CD4-positive, CD25-positive, alpha-beta regulatory T cell (primary cell): Measurements from ENCODE around the gene APCDD1L. TPM values are rescaled to one million over a fixed set of nuclear protein-coding genes. Genes with fewer than 3 reads are reported as not detected.
A peak's percentile ranks its signal among the peaks of the same experiment; 100 is the strongest.

Experiments used
- ATAC-seq, 2 donors: fragments of 150-1000 bp; cut with Tn5 transposase; one replicate each; pipeline ENCODE4 v1.10.0; 2021; ENCODE audit warnings: low read depth in 2 of 2, moderate number of reproducible peaks in 2 of 2, moderate library complexity in 1 of 2
- DNase-seq, 3 donors: peaks; one replicate each; pipeline versions ENCODE4 v3.0.0 to v3.0.0-alpha.2; 2012 to 2022; ENCODE audit warnings: mixed read lengths in 1 of 3
- H3K27ac ChIP-seq: one replicate; pipeline ENCODE4 v1.7.0; 2013; ENCODE audit warnings: mild to moderate bottlenecking, low read length; ENCODE audit not compliant: insufficient read depth, poor library complexity, severe bottlenecking
- H3K27me3 ChIP-seq: one replicate; pipeline ENCODE4 v1.7.0; 2013; ENCODE audit warnings: low read length; ENCODE audit not compliant: control insufficient read depth, insufficient read depth
- H3K36me3 ChIP-seq: one replicate; pipeline ENCODE4 v1.7.0; 2013; ENCODE audit warnings: mild to moderate bottlenecking, low read length, moderate library complexity; ENCODE audit not compliant: control insufficient read depth, insufficient read depth
- H3K4me1 ChIP-seq: 2 replicates; pipeline ENCODE4 v1.7.0; 2013; ENCODE audit warnings: mild to moderate bottlenecking, low read length; ENCODE audit not compliant: insufficient read depth, control insufficient read depth, poor library complexity, severe bottlenecking
- H3K4me3 ChIP-seq: one replicate; pipeline ENCODE4 v1.7.0; 2013; ENCODE audit warnings: low read depth, mild to moderate bottlenecking, low read length, moderate library complexity
- H3K9me3 ChIP-seq, 2 experiments: 1 replicate in 1 of 2; 2 replicates in 1 of 2; pipeline ENCODE4 v1.7.0; 2013; ENCODE audit warnings: low read length in 2 of 2, mild to moderate bottlenecking in 1 of 2, moderate library complexity in 1 of 2; ENCODE audit not compliant: control insufficient read depth in 2 of 2
- H3K27ac Mint-ChIP-seq, 3 donors: one replicate each; pipeline ENCODE4 v1.8.0; 2020 to 2022; ENCODE audit warnings: mild to moderate bottlenecking in 3 of 3, mixed read lengths in 3 of 3, moderate library complexity in 2 of 3
- H3K27me3 Mint-ChIP-seq: one replicate; pipeline ENCODE4 v1.8.0; 2022; ENCODE audit warnings: mild to moderate bottlenecking, mixed read lengths
- H3K36me3 Mint-ChIP-seq: one replicate; pipeline ENCODE4 v1.8.0; 2020; ENCODE audit warnings: mixed read lengths
- H3K4me1 Mint-ChIP-seq, 4 donors: one replicate each; pipeline ENCODE4 v1.8.0; 2020 to 2022; ENCODE audit warnings: mixed read lengths in 4 of 4, mild to moderate bottlenecking in 1 of 4
- H3K4me3 Mint-ChIP-seq, 4 donors: one replicate each; pipeline ENCODE4 v1.8.0; 2020 to 2022; ENCODE audit warnings: mild to moderate bottlenecking in 4 of 4, mixed read lengths in 4 of 4, moderate library complexity in 3 of 4
- H3K9me3 Mint-ChIP-seq, 7 donors: one replicate each; pipeline ENCODE4 v1.8.0; 2020 to 2022; ENCODE audit warnings: mixed read lengths in 7 of 7, mild to moderate bottlenecking in 3 of 7, moderate library complexity in 2 of 7
- polyA plus RNA-seq, 4 donors: library from polyadenylated mRNA; unstranded; fragments of 300-500 nt; fragmentation: Illumina TruSeq; gene quantifications; one replicate each; pipeline ENCODE4 v1.2.3, GENCODE V29; 2021
- total RNA-seq: library from RNA; stranded (reverse); gene quantifications from one replicate; pipeline ENCODE4 v1.2.3, GENCODE V29; 2022

The APCDD1L gene
- total and polyA plus RNA-seq, 5 donors from 2014 or later = 0.62 TPM; not detected in 4

DNA sequence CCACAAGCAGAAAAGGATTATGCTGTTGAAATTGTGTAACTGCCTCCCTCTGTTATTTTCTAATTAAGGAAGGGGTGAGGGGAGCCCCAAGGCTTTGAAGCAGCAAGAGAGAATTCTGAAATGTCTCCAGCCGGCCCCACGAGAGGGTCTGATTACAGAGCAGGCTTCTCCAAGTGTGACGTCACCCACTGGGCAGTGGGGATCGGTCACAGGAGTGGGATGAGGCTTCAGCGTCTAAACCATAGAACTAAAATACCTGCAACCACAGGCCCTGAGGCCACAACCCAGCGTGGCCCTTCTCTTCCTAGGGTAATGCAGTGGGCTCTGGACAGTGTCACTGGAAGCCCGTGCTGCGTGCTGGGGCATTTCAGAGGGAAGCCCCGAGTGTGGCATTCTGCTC, 38.6 kb upstream of the APCDD1L start:
- Mint-ChIP-seq H3K36me3 (peaks cover 4% of the 10 kb centered on the region), H3K27ac (peak overlapping the region in 1 of 3 donors; percentile 27), H3K9me3 (peaks cover 0 to 1% (median 0%) of the 10 kb centered on the region in 7 donors), H3K27me3 (peaks cover 36% of the 10 kb centered on the region), H3K4me3 (no peak overlapping the region), H3K4me1 (no peaks in the 10 kb centered on the region)
- H3K36me3 ChIP-seq = no peaks in the 10 kb centered on the region
- no peaks in the 10 kb centered on the region for H3K4me1 ChIP-seq
- no peaks in the 10 kb centered on the region for H3K27me3 ChIP-seq
- no peak overlapping the region for H3K27ac ChIP-seq
- H3K9me3 ChIP-seq = no peaks in the 10 kb centered on the region
- H3K4me3 ChIP-seq = no peak overlapping the region
- DNase-seq (no peak), ATAC-seq (no peak)

DNA sequence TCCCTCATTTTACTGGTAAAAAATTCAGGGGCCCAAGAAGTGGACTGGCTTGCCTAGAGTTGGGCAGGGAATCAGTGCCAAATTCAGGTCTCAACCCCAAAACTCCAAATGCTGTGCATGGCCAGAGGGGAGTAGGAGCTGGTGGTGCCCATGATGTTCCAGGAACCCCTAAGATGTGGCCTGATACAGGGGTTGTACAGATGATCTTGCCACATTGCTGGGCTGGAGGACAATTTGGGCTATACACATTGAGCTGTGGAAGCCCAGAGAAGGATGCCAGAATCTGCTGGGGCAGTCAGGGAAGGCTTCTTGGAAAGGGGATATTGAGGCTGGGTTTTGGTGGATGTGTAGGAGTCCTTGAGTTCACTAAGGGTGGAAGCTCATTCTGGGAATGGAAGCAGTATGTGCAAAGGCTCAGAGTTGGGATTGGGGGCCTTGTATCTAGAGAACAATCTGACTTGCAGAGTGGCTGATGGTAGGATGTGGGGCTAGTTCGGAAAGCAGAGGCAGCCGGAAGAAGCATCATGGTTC, 38.0 kb upstream of the APCDD1L start:
- Mint-ChIP-seq H3K27ac (peak overlapping the region in 1 of 3 donors; percentile 27), H3K9me3 (peaks cover 0 to 1% (median 0%) of the 10 kb centered on the region in 7 donors), H3K27me3 (peaks cover 37% of the 10 kb centered on the region), H3K4me3 (no peak overlapping the region), H3K4me1 (no peaks in the 10 kb centered on the region), H3K36me3 (peaks cover 4% of the 10 kb centered on the region)
- Histone ChIP-seq H3K4me1 (no peaks in the 10 kb centered on the region), H3K4me3 (no peak overlapping the region), H3K27me3 (no peaks in the 10 kb centered on the region), H3K27ac (no peak overlapping the region), H3K9me3 (no peaks in the 10 kb centered on the region), H3K36me3 (no peaks in the 10 kb centered on the region)
- ATAC-seq = no peak
- DNase-seq = no peak

DNA sequence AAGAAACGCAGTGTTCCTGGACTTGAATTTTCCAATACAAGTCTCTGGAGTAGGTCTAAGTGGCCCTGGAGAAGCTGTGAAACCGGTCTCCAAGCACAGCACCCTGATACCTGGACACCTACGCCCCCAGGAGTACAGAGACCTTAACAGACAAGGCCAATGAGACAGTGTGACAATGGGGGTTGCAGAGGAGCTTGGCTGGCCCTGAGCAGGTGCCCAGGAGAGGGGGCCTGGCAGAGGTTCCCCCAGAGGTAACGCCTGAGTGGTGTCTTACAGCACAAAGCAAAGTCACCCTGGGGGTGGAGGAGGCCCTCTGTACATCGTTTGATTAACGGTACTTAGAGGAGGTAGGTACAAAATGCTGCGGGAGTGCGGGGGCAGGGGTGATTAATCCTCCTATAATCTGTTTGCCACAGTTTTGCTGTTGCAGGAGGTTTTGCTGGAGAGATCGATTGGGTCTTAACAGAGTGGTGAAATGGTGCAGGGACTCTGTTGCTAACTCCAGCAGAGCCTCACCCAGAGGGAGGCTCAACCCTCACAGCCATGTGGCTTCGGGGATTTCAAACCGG, 37.3 kb upstream of the APCDD1L start:
- Histone ChIP-seq H3K4me1 (no peaks in the 10 kb centered on the region), H3K27ac (no peak overlapping the region), H3K36me3 (no peaks in the 10 kb centered on the region), H3K27me3 (no peaks in the 10 kb centered on the region), H3K4me3 (no peak overlapping the region), H3K9me3 (no peaks in the 10 kb centered on the region)
- peaks cover 36% of the 10 kb centered on the region for H3K27me3 Mint-ChIP-seq
- no peak overlapping the region for H3K4me3 Mint-ChIP-seq
- H3K4me1 Mint-ChIP-seq = no peaks in the 10 kb centered on the region
- H3K27ac Mint-ChIP-seq = no peak overlapping the region
- peaks cover 4% of the 10 kb centered on the region for H3K36me3 Mint-ChIP-seq
- DNase-seq (no peak), ATAC-seq (no peak)
- peaks cover 0 to 1% (median 0%) of the 10 kb centered on the region in 7 donors for H3K9me3 Mint-ChIP-seq

DNA sequence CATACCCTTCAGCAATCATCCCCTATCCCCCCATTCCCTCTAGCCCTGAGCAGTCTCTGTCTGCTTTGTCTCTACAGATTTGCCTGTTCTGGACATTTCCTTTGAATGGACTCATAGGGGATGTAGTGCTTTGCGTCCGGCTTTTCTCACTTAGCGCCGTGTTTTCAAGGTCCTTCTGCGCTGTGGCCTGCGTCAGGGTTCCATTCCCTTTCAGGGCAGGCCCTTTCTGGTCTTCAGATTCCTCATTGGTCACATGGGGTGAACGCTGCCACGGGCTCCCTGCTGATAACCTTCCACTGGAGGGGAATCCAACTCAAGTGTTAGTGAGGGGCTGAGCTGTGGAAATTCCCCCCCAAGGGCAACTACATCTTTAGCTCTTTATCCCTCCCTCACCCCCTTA, 36.4 kb upstream of the APCDD1L start:
- Histone ChIP-seq H3K4me1 (no peaks in the 10 kb centered on the region), H3K36me3 (no peaks in the 10 kb centered on the region), H3K4me3 (no peak overlapping the region), H3K9me3 (no peaks in the 10 kb centered on the region), H3K27me3 (no peaks in the 10 kb centered on the region), H3K27ac (no peak overlapping the region)
- Mint-ChIP-seq H3K36me3 (peaks cover under 1% of the 10 kb centered on the region), H3K27me3 (peaks cover 35% of the 10 kb centered on the region), H3K4me1 (no peaks in the 10 kb centered on the region), H3K4me3 (no peak overlapping the region), H3K27ac (no peak overlapping the region), H3K9me3 (no peaks in the 10 kb centered on the region)
- no peak for DNase-seq
- no peak for ATAC-seq

DNA sequence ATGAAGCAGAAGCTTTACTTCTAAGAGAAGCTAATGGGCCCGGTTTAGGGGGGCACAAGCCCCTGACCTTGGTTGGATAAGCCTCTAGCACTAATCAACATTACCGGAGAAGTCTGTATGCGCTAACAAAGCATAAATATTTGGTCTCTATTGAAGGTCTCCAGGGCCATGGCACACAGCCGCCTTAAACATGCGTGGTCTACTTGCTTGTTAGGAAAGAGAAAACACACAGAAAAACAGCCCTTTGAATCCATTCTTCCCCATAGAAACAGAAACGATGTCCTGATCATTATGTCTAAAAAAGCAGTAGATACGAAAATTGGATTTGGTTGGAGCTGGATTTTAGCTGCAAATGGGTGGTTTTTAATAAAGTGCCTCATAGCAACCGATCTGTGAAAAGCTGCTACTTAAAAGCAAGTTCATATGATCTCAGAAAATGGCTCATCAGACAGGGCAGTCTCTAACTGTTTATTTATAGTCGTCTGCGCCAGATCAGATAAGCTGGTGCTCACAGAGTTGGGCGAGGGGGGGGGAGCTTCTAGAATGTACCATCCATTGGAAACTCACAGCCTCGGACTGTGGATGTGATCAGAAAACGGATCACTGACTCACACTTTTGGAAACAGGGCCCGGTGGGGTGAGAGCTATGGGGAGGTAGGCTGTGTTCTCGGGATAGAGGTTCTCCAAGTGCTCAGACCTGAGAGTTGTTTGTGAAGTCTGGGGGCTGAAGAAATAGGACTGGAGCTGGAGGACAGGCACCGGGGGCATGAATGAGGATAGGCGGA, 35.3 kb upstream of the APCDD1L start:
- no peaks in the 10 kb centered on the region for H3K9me3 ChIP-seq
- Mint-ChIP-seq H3K9me3 (no peaks in the 10 kb centered on the region), H3K27me3 (peaks cover 32% of the 10 kb centered on the region), H3K36me3 (no peaks in the 10 kb centered on the region), H3K4me1 (no peaks in the 10 kb centered on the region), H3K27ac (no peak overlapping the region), H3K4me3 (no peak overlapping the region)
- no peak overlapping the region for H3K27ac ChIP-seq
- ATAC-seq = no peak
- H3K4me1 ChIP-seq = no peaks in the 10 kb centered on the region
- H3K27me3 ChIP-seq = no peaks in the 10 kb centered on the region
- no peak overlapping the region for H3K4me3 ChIP-seq
- no peaks in the 10 kb centered on the region for H3K36me3 ChIP-seq
- no peak for DNase-seq

DNA sequence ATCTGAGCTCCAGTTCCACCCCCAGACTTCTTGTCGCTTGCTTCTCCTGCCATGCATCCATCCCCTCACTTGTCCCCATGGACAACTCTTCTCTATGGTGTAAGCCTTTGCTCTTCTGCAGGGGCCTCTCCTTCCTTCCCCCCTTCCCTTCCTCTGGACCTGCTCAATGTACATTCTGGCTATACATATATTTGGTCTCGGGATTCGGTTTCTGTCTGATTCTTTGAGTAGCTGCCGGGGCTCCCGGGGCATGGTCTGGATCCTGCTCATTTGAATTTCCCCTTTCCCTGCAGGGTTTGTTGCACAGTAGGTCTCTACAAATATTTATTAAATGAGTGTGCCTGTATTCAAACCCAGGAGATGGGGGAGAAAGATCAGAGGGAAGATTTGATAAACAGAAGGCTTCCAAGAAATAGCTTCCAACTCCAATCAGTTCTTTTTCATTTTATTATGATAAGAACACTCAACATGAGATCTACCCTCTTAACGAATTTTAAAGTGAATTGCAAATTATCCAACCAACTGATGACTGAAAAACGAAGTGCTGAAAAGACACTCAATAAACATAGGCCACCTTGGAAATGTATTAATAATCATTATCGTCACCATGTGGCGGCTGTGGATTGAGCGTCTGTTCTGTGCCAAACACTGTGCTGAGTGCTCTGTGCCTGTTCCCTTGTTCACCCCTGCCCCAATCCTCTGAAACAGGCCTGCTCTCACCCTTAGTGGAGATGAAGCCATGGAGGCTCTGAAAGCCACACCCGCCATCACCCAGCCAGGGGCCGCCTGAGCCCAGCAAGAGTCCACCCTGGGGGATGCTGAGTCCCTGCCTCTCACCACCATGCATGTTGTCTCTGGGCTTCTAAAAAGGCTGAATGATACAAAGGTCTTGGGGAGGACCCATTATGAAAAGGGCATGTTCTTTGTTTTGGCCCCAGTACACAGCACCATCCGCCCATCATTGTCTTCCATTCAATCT, 34.3 kb upstream of the APCDD1L start:
- Histone ChIP-seq H3K27me3 (no peaks in the 10 kb centered on the region), H3K4me1 (no peaks in the 10 kb centered on the region), H3K27ac (no peak overlapping the region), H3K9me3 (no peaks in the 10 kb centered on the region), H3K36me3 (no peaks in the 10 kb centered on the region), H3K4me3 (no peak overlapping the region)
- H3K4me3 Mint-ChIP-seq = no peak overlapping the region
- H3K27me3 Mint-ChIP-seq = peaks cover 34% of the 10 kb centered on the region
- no peaks in the 10 kb centered on the region for H3K36me3 Mint-ChIP-seq
- H3K27ac Mint-ChIP-seq = peak overlapping the region in 1 of 3 donors; percentile 22
- no peaks in the 10 kb centered on the region for H3K4me1 Mint-ChIP-seq
- H3K9me3 Mint-ChIP-seq = no peaks in the 10 kb centered on the region
- DNase-seq (no peak), ATAC-seq (no peak)

DNA sequence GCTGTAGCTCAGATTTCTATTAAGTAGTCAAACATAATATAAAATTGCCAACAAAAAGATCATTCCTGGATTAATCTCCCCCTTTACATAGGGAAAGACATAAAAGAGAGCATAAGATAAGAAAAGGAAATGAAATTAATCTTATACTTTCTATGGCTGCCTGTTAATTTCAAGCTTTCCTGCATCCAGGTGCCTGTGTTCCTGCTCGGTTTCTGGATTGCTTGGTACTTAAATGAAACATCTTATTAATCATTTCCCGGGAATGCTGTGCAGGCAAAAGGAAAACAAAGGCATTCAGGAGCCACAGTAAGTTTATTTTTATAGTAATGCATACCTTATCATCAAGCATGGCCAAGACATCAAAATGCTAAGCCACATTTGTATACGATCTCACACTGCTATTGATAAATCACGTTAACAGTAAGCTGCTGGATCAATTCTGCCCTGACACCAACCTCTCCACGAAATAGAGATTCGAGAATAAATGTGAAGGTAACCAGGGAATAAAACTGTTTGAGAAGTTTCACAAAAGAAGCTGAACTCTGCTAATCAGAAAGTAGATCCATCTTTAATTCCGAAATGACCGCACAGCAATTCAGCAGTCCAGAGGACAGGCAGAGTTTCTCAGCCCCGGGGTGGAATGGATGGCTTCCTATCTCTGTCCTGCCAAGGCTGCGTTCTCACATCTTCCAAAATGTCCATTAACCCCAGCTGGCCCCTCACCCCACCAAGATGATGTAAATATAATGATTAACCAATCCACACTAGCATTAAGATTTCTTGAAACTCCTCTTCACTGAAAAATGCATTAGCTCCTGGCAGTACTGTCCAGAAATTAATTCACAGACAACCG, 32.6 kb upstream of the APCDD1L start:
- Histone ChIP-seq H3K4me1 (no peaks in the 10 kb centered on the region), H3K36me3 (no peaks in the 10 kb centered on the region), H3K27me3 (no peaks in the 10 kb centered on the region), H3K9me3 (no peaks in the 10 kb centered on the region), H3K4me3 (no peak overlapping the region), H3K27ac (no peak overlapping the region)
- Mint-ChIP-seq H3K27me3 (peaks cover 34% of the 10 kb centered on the region), H3K4me3 (no peak overlapping the region), H3K9me3 (no peaks in the 10 kb centered on the region), H3K36me3 (no peaks in the 10 kb centered on the region), H3K4me1 (no peaks in the 10 kb centered on the region), H3K27ac (no peak overlapping the region)
- DNase-seq = no peak
- ATAC-seq = no peak
